ELF-1 (cell line): ENCODE data around the gene FAM20C.
A peak's percentile ranks its signal among the peaks of the same experiment; 100 is the strongest.

ENCODE experiments used
- DNase-seq: peaks from one replicate; pipeline ENCODE4 v3.0.0-alpha.2; 2016; ENCODE audit warnings: low read depth, low spot score

FAM20C gene

GRCh38 chr7:208816-209215 is 16.4 kb downstream of the FAM20C start:
- no peak for DNase-seq

GRCh38 chr7:209416-209815 is 17.0 kb downstream of the FAM20C start:
- no peak for DNase-seq

GRCh38 chr7:209906-210305 is 17.5 kb downstream of the FAM20C start:
- no peak for DNase-seq

GRCh38 chr7:210401-210925 is 18.1 kb downstream of the FAM20C start:
- no peak for DNase-seq

- DNase-seq: no peak
These were observed 18.8 kb downstream of the FAM20C start for GRCh38 chr7:211033-211714.

GRCh38 chr7:211715-212058 is 19.3 kb downstream of the FAM20C start:
- no peak for DNase-seq

- no peak for DNase-seq
These were observed 20.4 kb downstream of the FAM20C start for GRCh38 chr7:212754-213153.

- no peak for DNase-seq
These were observed 21.1 kb downstream of the FAM20C start for GRCh38 chr7:213324-213993.

- no peak for DNase-seq
These were observed 22.2 kb downstream of the FAM20C start for GRCh38 chr7:214410-215212.

- no peak for DNase-seq
These were observed 24.3 kb downstream of the FAM20C start for GRCh38 chr7:216360-217300.

GRCh38 chr7:217781-218180 is 25.4 kb downstream of the FAM20C start:
- DNase-seq: no peak

- DNase-seq: no peak
These were observed 25.9 kb downstream of the FAM20C start for GRCh38 chr7:218316-218715.

GRCh38 chr7:218896-219580 is 26.7 kb downstream of the FAM20C start:
- no peak for DNase-seq

GRCh38 chr7:219581-220150 is 27.3 kb downstream of the FAM20C start:
- no peak for DNase-seq

GRCh38 chr7:220151-220841 is 27.9 kb downstream of the FAM20C start:
- DNase-seq: peak; percentile 86

- no peak for DNase-seq
These were observed 29.8 kb downstream of the FAM20C start for GRCh38 chr7:221978-222715.

- DNase-seq: no peak
These were observed 30.3 kb downstream of the FAM20C start for GRCh38 chr7:222716-223041.

- no peak for DNase-seq
These were observed 30.9 kb downstream of the FAM20C start for GRCh38 chr7:223118-223800.

- DNase-seq: no peak
These were observed 31.5 kb downstream of the FAM20C start for GRCh38 chr7:223861-224260.
